GM21381 (cell line): ENCODE measurements around the gene USB1.

Source experiments
- ATAC-seq: cut with Tn5 transposase; IDR thresholded peaks from one replicate; pipeline ENCODE4 v1.9.1; 2021; ENCODE audit warnings: mild to moderate bottlenecking, moderate library complexity; ENCODE audit not compliant: unreplicated experiment

Gene USB1

GRCh38 chr16:58030136-58030840 lies 29.1 kb downstream of the USB1 start:
- no peak for ATAC-seq

- no peak for ATAC-seq
These were observed 30.0 kb downstream of the USB1 start for GRCh38 chr16:58031016-58031800.

GRCh38 chr16:58032710-58033293 lies 31.6 kb downstream of the USB1 start:
- ATAC-seq, result no peak

DNA sequence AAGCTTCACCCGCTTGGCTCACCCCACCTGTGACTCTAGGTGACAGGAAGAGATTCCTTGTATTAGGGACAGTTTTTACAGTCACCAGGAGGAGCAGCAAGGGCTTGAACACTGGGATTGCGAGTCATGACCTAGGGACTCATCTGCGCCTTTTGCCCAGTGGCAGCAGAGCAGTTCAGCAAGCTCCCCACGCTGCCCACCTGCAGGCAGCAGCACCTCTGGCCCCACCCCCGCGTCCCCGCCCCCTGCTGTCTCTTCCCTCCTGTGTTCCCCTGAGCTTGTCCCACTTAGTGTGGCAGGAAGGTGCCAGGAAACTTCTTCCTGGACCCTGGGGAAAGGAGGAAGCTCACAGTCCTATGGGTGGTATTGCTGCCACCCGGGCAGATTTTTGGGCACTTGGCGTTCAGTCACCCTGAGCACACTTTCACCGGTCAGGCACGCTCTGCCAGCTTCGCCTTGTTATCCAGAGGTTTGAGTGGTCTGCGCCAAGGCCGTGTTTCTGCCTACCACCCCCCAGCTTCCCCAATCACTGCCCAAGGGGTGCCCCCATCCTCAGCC lies 33.0 kb downstream of the USB1 start:
- no peak for ATAC-seq

DNA sequence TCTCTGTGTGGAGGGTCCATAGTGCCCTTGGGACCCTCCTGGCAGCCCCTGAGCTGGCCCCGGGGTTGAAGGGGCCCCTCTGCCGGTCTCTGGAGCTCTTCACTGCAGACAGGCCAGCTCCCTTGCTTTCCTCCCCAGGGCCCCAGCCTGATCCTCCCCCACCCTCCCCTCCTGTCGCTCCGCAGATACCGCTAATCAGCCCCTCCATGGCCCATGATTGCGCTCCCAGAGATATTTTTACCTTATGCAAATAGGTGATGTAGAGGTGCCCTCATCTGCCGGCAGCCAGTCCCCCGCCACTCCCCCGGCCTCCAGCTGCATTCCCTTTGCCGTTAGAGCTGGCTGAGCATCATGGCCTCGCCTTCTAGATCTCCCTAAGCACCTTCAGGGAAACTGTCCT lies 33.6 kb downstream of the USB1 start:
- no peak for ATAC-seq

DNA sequence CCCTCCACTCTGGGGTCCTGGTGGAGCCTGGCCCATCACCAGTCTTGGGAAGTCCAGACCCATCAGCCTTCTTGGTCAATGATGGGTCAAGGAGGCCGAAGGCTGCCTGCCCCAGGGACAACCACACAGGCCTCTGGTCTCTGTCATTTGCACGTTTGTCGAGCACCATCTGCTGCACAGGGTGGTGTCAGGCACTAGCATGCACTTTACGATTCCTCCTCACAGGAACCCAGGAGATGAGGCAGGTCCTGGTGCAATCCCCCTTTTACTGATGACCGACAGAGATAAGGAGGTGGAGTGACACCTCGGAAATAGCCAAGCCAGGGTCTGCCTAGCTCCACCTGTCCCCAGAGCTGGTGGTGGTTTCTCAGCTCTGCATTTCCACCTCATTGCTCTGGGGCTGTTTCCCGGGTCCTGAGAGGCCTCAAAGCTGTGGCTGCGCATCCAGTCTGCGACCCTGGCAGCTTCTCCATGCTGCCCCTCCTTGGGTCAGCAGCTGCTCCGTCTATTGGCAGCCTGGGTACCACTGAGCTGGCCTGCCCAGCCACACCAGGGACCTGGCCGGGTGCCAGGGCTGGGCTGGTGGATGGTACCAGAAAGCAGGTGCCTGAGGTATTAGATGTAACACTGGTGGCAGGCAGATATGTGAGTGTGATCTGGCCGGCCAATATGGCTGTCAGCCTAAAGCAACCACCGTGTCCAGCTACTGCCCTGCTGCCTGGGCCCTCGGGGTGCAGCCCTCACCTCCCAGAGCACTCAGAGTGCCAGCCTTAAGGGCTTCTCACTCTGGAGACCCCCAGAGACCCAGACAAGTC lies 34.4 kb downstream of the USB1 start:
- ATAC-seq, result no peak

GRCh38 chr16:58036943-58037342 lies 35.7 kb downstream of the USB1 start:
- no peak for ATAC-seq

DNA sequence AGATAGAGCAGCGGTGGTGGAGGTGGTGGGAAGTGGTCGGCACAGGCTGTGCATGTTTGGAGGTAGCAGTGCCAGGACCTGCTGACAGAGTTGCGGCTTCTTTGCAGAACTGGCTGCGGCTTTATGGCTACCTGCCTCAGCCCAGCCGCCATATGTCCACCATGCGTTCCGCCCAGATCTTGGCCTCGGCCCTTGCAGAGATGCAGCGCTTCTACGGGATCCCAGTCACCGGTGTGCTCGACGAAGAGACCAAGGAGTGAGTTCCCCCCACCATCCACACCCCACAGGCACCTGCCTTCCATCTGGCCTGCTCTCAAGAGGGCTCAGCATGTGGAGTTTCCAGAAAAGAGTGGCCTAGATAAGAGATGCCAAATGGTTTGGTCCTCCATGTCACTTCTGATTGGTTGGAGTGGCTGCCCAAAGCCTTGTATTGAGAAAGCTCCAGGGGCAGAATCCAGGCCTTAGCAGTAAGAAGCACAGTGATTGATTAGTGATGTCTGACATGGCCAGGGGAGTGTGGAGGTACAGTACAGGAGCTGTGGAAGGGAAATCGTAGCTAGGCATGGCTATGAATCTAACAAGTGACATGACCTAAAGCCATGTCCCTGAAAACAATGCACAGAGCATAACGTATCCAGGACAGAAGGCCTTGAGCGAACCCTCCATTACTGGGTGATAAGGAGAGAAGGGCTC lies 36.3 kb downstream of the USB1 start:
- ATAC-seq, result no peak

- no peak for ATAC-seq
These were observed 37.0 kb downstream of the USB1 start for GRCh38 chr16:58038219-58038641.

- no peak for ATAC-seq
These were observed 38.8 kb downstream of the USB1 start for GRCh38 chr16:58039829-58040495.

DNA sequence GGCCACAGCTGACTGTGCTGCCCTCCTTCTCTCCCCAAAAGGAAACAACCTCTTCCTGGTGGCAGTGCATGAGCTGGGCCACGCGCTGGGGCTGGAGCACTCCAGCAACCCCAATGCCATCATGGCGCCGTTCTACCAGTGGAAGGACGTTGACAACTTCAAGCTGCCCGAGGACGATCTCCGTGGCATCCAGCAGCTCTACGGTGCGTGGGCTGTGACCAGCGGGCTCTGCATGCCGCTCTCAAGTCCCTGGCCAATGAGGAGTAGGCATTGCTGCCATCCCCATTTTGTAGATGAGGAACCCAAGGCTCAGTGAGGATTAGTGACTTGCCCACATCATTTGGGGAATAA lies 39.3 kb downstream of the USB1 start:
- ATAC-seq, result no peak

DNA sequence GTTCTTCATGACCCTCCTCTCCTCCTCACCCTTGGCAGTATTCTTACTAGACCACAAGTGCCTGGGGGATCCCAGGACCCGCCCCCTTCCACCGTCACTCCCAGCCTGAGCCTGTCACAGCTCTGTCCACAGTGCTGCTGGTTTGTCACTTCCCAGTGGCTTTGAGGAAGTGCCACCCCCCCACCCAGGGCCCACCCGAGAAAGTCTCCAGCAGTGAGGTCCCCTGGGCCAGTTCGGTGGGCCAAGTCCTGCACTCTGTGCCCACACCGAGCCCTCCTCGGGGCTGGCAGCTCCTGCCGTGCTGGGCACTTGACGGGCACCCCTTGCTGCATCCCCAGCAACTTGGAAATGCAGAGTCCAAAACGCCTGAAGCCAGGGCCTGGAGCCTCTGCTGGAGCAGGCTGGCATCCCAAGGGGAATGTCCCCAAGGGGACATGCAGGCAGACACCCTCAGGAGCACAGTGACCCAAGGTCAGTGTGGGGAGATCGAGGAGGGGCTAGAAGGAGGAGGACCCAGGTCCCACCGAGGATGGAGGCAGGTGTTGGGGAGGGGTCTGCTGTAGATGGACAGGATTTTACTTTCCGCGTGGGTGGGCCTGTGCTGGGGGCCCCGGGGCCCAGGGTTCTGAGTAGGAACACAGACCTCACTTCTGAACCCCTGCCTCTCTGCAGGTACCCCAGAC lies 39.9 kb downstream of the USB1 start:
- no peak for ATAC-seq

DNA sequence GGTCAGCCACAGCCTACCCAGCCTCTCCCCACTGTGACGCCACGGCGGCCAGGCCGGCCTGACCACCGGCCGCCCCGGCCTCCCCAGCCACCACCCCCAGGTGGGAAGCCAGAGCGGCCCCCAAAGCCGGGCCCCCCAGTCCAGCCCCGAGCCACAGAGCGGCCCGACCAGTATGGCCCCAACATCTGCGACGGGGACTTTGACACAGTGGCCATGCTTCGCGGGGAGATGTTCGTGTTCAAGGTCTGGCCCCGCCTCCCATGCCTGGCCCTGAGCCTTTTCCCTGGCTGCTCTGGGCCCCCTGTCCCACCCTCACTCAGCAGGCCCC lies 40.4 kb downstream of the USB1 start:
- ATAC-seq, result no peak

GRCh38 chr16:58042001-58042885 lies 41.0 kb downstream of the USB1 start:
- ATAC-seq, result no peak

- no peak for ATAC-seq
These were observed 41.8 kb downstream of the USB1 start for GRCh38 chr16:58042886-58043515.

GRCh38 chr16:58043571-58044155 lies 42.5 kb downstream of the USB1 start:
- no peak for ATAC-seq

DNA sequence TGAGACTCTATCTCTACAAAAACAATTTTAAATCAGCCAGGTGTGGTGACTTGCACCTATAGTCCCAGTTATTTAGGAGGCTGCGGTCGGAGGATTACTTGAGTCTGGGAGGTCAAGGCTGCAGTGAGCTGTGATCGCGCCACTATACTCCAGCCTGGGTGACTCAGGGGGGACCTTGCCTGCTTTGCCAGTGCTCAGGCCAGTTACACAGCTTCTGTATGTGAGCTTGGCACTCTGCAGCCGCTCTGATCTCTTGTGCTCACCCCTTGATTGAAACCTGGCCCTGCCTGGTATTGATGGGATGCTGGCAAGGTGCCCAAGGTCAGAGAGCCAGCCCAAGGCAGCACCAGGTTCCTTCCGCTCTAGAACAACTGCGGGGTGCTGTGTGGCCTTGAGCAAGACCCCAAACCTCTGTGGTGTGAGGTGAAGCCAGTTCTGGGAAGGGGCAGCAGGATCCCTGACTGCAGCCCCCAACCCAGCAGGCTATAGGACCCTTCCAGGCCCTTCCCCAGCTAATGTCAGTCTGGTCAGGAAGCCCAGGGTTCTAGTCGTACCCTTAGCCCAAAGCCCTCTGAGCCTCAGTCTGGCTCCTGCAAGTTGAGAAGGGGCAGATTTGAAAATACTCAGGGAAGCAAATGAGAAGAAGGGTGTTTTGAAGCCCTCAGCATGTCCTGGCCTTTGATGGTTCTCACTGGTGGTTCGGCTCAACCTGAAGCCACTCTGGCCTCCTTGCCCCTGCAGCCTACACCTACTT lies 43.2 kb downstream of the USB1 start:
- ATAC-seq, result no peak
